Retinal pigment epithelial cell (primary cell): ENCODE results near the gene PTPRN2.

Experiments used
- DNase-seq: peaks from one replicate; pipeline ENCODE4 v3.0.0-alpha.2; 2010; ENCODE audit warnings: low read depth
- H3K4me3 ChIP-seq: 2 replicates; pipeline ENCODE4 v1.5.1; 2011; ENCODE audit warnings: mild to moderate bottlenecking, low read length, control low read depth, moderate library complexity
- CTCF ChIP-seq: conservative IDR thresholded peaks from 2 replicates; pipeline ENCODE4 v1.5.1; 2011; ENCODE audit warnings: low read depth, low read length, control low read depth, inconsistent platforms

The PTPRN2 gene

DNA sequence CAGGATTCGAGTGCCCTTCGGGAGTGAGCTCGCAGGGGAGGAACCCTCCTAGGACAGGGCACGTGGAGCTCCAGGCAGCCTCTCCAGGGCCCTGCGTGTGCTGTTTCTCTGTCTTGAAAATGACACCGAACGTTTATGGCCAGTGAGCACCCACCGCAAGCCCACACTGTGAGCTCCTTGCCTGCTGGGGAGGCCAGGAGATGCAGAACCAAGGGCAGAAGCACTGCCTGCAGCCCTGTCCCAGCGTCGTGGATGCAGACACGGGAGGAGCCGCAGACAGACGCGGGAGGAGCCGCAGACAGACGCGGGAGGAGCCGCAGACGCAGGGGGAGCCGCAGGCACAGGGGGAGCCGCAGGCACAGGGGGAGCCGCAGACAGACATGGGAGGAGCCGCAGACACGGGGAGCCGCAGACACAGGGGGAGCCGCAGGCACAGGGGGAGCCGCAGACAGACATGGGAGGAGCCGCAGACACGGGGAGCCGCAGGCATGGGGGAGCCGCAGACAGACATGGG, 314.4 kb downstream of the PTPRN2 start:
- TF ChIP-seq CTCF: no peak
- H3K4me3 ChIP-seq: no peak overlapping the region
- no peak for DNase-seq

DNA sequence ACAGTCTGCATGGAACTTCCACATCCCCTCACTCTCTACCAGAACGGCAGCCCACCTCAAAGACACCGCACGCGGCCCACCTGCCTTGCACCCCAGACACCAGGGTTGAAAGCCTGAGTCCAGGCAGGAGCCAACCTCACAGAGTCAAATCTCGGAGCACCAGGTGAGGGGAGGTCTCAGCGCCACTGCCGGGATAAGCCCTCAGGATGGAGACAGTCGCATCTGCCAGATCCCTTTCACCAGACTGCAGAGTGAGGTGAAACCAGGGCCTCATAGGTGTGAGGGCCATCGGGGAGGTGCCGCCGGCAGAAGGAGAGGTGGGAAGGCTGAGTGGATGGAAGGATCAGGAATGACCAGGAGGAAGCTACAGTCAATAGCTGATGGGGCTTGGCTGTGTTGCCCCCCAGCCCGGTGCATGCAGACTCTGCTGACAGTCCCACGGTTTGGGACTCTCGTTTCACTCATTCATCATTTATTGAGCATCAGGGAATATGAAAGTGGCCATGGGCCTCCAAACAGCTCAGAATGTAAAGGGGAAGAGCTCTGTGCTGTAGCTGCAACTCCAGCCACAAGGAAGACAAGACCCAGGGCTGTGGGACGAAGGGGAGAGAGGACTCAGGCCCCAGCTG, 315.0 kb downstream of the PTPRN2 start:
- H3K4me3 ChIP-seq: no peak overlapping the region
- DNase-seq: no peak
- TF ChIP-seq CTCF: no peak

DNA sequence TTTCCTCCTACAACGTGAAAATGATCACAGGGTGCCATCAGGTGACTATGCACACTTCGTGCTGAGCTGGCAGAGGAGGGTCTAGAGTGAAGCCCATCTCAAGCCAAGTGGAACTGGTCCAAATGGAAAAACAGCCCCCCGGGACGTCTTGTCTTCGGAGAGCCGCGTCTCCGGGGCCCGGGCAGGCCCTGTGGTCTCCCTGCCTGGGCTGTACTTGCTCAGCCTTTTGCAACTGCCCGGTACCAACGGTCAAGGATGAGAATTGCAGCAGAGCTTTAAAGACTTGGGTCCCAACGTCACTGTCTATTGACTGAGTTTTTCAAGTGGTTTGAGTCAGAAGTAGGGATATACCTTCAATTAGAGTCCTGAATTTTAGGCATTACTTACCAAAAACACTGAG, 315.5 kb downstream of the PTPRN2 start:
- no peak for TF ChIP-seq CTCF

GRCh38 chr7:158271646-158272045, 316.0 kb downstream of the PTPRN2 start:
- TF ChIP-seq CTCF: no peak
- H3K4me3 ChIP-seq: no peak overlapping the region
- DNase-seq: no peak

More for the DNA sequence above, 315.5 kb downstream of the PTPRN2 start:
- DNase-seq: no peak
- no peak overlapping the region for H3K4me3 ChIP-seq

- no peak for DNase-seq
- no peak overlapping the region for H3K4me3 ChIP-seq
- TF ChIP-seq CTCF: no peak
Observed at GRCh38 chr7:158270856-158271413, 316.7 kb downstream of the PTPRN2 start.

- no peak for DNase-seq
- TF ChIP-seq CTCF: no peak
- no peak overlapping the region for H3K4me3 ChIP-seq
Observed at GRCh38 chr7:158270106-158270775, 317.4 kb downstream of the PTPRN2 start.
